Mesendoderm (in vitro differentiated cells): ENCODE data around the gene RAB3IL1.

ENCODE experiments used
- DNase-seq: peaks from one replicate; pipeline ENCODE4 v3.0.0; 2013
- H2AK5ac ChIP-seq: 2 replicates; pipeline ENCODE4 v1.6.1; 2013; ENCODE audit warnings: low read length, inconsistent platforms
- H2BK120ac ChIP-seq: 2 replicates; pipeline ENCODE4 v1.6.1; 2013; ENCODE audit warnings: low read depth, mild to moderate bottlenecking, low read length, moderate library complexity, mixed read lengths
- H2BK15ac ChIP-seq: replicated peaks from 2 replicates; pipeline ENCODE4 v1.6.1; 2013; ENCODE audit warnings: low read depth, mild to moderate bottlenecking, moderate library complexity
- H2BK5ac ChIP-seq: 2 replicates; pipeline ENCODE4 v1.6.1; 2013; ENCODE audit warnings: low read length, inconsistent platforms
- H3K18ac ChIP-seq: 2 replicates; pipeline ENCODE4 v1.6.1; 2013; ENCODE audit warnings: mild to moderate bottlenecking, low read length, mixed read lengths
- H3K23ac ChIP-seq: one replicate; pipeline ENCODE4 v1.6.1; 2013; ENCODE audit warnings: low read length
- H3K27ac ChIP-seq: 2 replicates; pipeline ENCODE4 v1.5.1; 2013; ENCODE audit warnings: low read depth, mild to moderate bottlenecking, inconsistent platforms, low read length, moderate library complexity
- H3K27me3 ChIP-seq: 2 replicates; pipeline ENCODE4 v1.6.1; 2013; ENCODE audit warnings: low read length, control low read depth, mild to moderate bottlenecking, inconsistent platforms; ENCODE audit not compliant: insufficient read depth, poor library complexity
- H3K36me3 ChIP-seq: 2 replicates; pipeline ENCODE4 v1.6.1; 2013; ENCODE audit warnings: low read length, inconsistent platforms; ENCODE audit not compliant: control insufficient read depth, insufficient read depth
- H3K4ac ChIP-seq: one replicate; pipeline ENCODE4 v1.6.1; 2013; ENCODE audit warnings: low read depth, mild to moderate bottlenecking, low read length, moderate library complexity
- H3K4me1 ChIP-seq: 2 replicates; pipeline ENCODE4 v1.6.1; 2013; ENCODE audit warnings: low read depth, low read length, inconsistent platforms; ENCODE audit not compliant: control insufficient read depth
- H3K4me2 ChIP-seq: 2 replicates; pipeline ENCODE4 v1.6.1; 2013; ENCODE audit warnings: low read length
- H3K4me3 ChIP-seq: 2 replicates; pipeline ENCODE4 v1.5.1; 2013; ENCODE audit warnings: mild to moderate bottlenecking, low read length
- H3K56ac ChIP-seq: one replicate; pipeline ENCODE4 v1.6.1; 2013; ENCODE audit warnings: low read length
- H3K79me1 ChIP-seq: 2 replicates; pipeline ENCODE4 v1.6.1; 2013; ENCODE audit warnings: low read length, inconsistent platforms
- H3K79me2 ChIP-seq: 2 replicates; pipeline ENCODE4 v1.6.1; 2013; ENCODE audit warnings: mild to moderate bottlenecking, low read length; ENCODE audit not compliant: control insufficient read depth, insufficient read depth
- H3K9ac ChIP-seq: 2 replicates; pipeline ENCODE4 v1.6.1; 2013; ENCODE audit warnings: low read length, inconsistent platforms
- H4K5ac ChIP-seq: one replicate; pipeline ENCODE4 v1.6.1; 2013; ENCODE audit warnings: low read length
- H4K8ac ChIP-seq: one replicate; pipeline ENCODE4 v1.6.1; 2013; ENCODE audit warnings: low read depth, mild to moderate bottlenecking, control low read depth, low read length, moderate library complexity
- WGBS: extraction: QIAGEN DNeasy Blood & Tissue Kit; methylation state at CpG from one replicate; pipeline ENCODE4 v1.1.7; 2013; ENCODE audit warnings: low lambda C conversion rate, missing lambda C conversion rate; ENCODE audit not compliant: insufficient coverage; ENCODE audit errors: extremely low coverage; 5-methylcytosine and 5-hydroxymethylcytosine counted together

Gene RAB3IL1

DNA sequence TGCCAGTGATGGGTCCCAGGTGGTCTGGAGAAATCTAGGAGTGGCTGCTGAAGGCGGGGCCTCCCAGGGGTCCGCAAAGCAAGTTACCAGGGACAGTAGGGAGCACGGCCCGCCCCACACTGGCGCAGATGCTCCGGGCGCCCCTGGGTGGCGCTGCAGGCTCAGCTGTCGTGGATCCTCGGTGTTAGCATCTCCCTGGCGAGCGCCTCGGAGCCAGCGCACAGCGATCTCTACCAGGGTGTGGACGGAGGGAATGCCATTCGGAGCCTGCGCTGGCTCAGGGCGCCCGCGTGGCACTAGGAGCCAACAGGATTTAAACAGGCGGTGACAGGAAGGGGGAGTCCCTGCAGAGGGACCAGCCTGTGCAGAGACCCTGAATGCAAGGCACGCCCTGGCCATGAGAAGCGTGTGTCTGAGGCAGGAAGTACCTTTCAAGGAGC, 46.2 kb downstream of the RAB3IL1 start:
- Histone ChIP-seq H3K4me1 (peaks cover 2% of the 10 kb centered on the region), H2BK15ac (no peak overlapping the region), H3K56ac (peak overlapping the region; percentile 79), H3K4me2 (peak overlapping the region; percentile 59), H3K27ac (no peak overlapping the region), H3K4ac (no peak overlapping the region), H3K36me3 (no peaks in the 10 kb centered on the region), H3K4me3 (no peak overlapping the region), H3K23ac (peak overlapping the region; percentile 80), H3K27me3 (no peaks in the 10 kb centered on the region), H4K8ac (no peak overlapping the region), H3K18ac (no peak overlapping the region), H4K5ac (no peak overlapping the region), H2BK5ac (no peak overlapping the region), H2AK5ac (no peak overlapping the region), H3K79me1 (no peaks in the 10 kb centered on the region), H3K9ac (no peak overlapping the region), H3K79me2 (no peaks in the 10 kb centered on the region), H2BK120ac (no peak overlapping the region)
- no CpG with 5 or more reads among the region's 24 CpGs for WGBS
- peak; percentile 90 for DNase-seq

GRCh38 chr11:61870541-61871031, 46.8 kb downstream of the RAB3IL1 start:
- Histone ChIP-seq H3K27me3 (no peaks in the 10 kb centered on the region), H3K4me1 (peaks cover 2% of the 10 kb centered on the region), H3K56ac (no peak overlapping the region), H3K27ac (no peak overlapping the region), H3K4me2 (no peak overlapping the region), H3K4ac (no peak overlapping the region), H2BK15ac (no peak overlapping the region), H3K79me2 (no peaks in the 10 kb centered on the region), H3K9ac (no peak overlapping the region), H3K36me3 (no peaks in the 10 kb centered on the region), H3K23ac (no peak overlapping the region), H4K5ac (no peak overlapping the region), H4K8ac (no peak overlapping the region), H3K79me1 (no peaks in the 10 kb centered on the region), H3K4me3 (no peak overlapping the region), H2BK120ac (no peak overlapping the region), H3K18ac (no peak overlapping the region), H2AK5ac (no peak overlapping the region), H2BK5ac (no peak overlapping the region)
- peak; percentile 20 for DNase-seq
- no CpG with 5 or more reads among the region's 10 CpGs for WGBS

- Histone ChIP-seq H3K27ac (no peak overlapping the region), H3K56ac (peak overlapping the region; percentile 34)
These were observed 47.5 kb downstream of the RAB3IL1 start for GRCh38 chr11:61869708-61870451.

GRCh38 chr11:61869429-61869707, 48.0 kb downstream of the RAB3IL1 start:
- no CpG with 5 or more reads among the region's 4 CpGs for WGBS
- no peak overlapping the region for H2BK5ac ChIP-seq
- H2AK5ac ChIP-seq, result no peak overlapping the region
- no peak overlapping the region for H3K4ac ChIP-seq
- no peaks in the 10 kb centered on the region for H3K79me1 ChIP-seq
- no peaks in the 10 kb centered on the region for H3K79me2 ChIP-seq
- H3K9ac ChIP-seq, result peak overlapping the region; percentile 42
- H3K18ac ChIP-seq, result no peak overlapping the region
- H2BK15ac ChIP-seq, result no peak overlapping the region
- DNase-seq, result no peak
- H3K36me3 ChIP-seq, result peaks cover 2% of the 10 kb centered on the region
- no peak overlapping the region for H4K8ac ChIP-seq
- peaks cover 2% of the 10 kb centered on the region for H3K4me1 ChIP-seq
- no peak overlapping the region for H4K5ac ChIP-seq
- no peak overlapping the region for H3K4me2 ChIP-seq
- H3K4me3 ChIP-seq, result no peak overlapping the region
- H3K27ac ChIP-seq, result no peak overlapping the region
- H3K27me3 ChIP-seq, result no peaks in the 10 kb centered on the region
- H3K56ac ChIP-seq, result peak overlapping the region; percentile 34
- no peak overlapping the region for H3K23ac ChIP-seq
- no peak overlapping the region for H2BK120ac ChIP-seq

More at GRCh38 chr11:61869708-61870451, 47.5 kb downstream of the RAB3IL1 start:
- Histone ChIP-seq H2BK120ac (no peak overlapping the region), H3K36me3 (peaks cover 2% of the 10 kb centered on the region), H3K18ac (no peak overlapping the region), H3K4me3 (no peak overlapping the region), H3K79me1 (no peaks in the 10 kb centered on the region), H2BK15ac (no peak overlapping the region), H3K79me2 (no peaks in the 10 kb centered on the region), H3K4ac (no peak overlapping the region), H3K4me1 (peaks cover 2% of the 10 kb centered on the region), H3K9ac (peak overlapping the region; percentile 42), H4K5ac (no peak overlapping the region), H3K27me3 (no peaks in the 10 kb centered on the region), H3K23ac (no peak overlapping the region), H4K8ac (no peak overlapping the region), H3K4me2 (no peak overlapping the region), H2BK5ac (no peak overlapping the region), H2AK5ac (no peak overlapping the region)
- DNase-seq, result peak; percentile 59
- no CpG with 5 or more reads among the region's 21 CpGs for WGBS

- H3K27me3 ChIP-seq, result no peaks in the 10 kb centered on the region
- H2AK5ac ChIP-seq, result no peak overlapping the region
- peak overlapping the region; percentile 15 for H3K56ac ChIP-seq
- H3K4me3 ChIP-seq, result no peak overlapping the region
- H4K5ac ChIP-seq, result no peak overlapping the region
- peaks cover 2% of the 10 kb centered on the region for H3K36me3 ChIP-seq
- H3K9ac ChIP-seq, result no peak overlapping the region
- no peak overlapping the region for H2BK120ac ChIP-seq
- H2BK15ac ChIP-seq, result no peak overlapping the region
- no peaks in the 10 kb centered on the region for H3K79me2 ChIP-seq
- peaks cover 2% of the 10 kb centered on the region for H3K4me1 ChIP-seq
- no peak overlapping the region for H4K8ac ChIP-seq
- no peak overlapping the region for H2BK5ac ChIP-seq
- no peaks in the 10 kb centered on the region for H3K79me1 ChIP-seq
- H3K18ac ChIP-seq, result no peak overlapping the region
- DNase-seq, result no peak
- H3K4me2 ChIP-seq, result no peak overlapping the region
- no CpG with 5 or more reads among the region's 14 CpGs for WGBS
- no peak overlapping the region for H3K27ac ChIP-seq
- no peak overlapping the region for H3K4ac ChIP-seq
- H3K23ac ChIP-seq, result no peak overlapping the region
These were observed 48.6 kb downstream of the RAB3IL1 start for GRCh38 chr11:61868571-61869428.
